ENCODE data around the gene NPC1L1.

GRCh38 chr7:44522315-44522714 lies 18.8 kb downstream of the NPC1L1 start:
- TF ChIP-seq CTCF (IDR thresholded peaks at IDR 0.05) (no peak), POLR2A (IDR thresholded peaks at IDR 0.05) (no peak)
